Astrocyte (in vitro differentiated cells and primary cell): ENCODE measurements around the gene KLK1. TPM values are rescaled to one million over a fixed set of nuclear protein-coding genes. Genes with fewer than 3 reads are reported as not detected.

Experiments used
- DNase-seq: peaks from one replicate; pipeline ENCODE4 v3.0.0-alpha.2; 2010; ENCODE audit warnings: low read depth
- FAIRE-seq: peaks from 2 replicates; lab custom pipeline; 2011; peaks lifted over from hg19 to GRCh38; lab: Jason Lieb, UNC
- H2AFZ ChIP-seq: 2 replicates; pipeline ENCODE4 v1.6.0; 2012; ENCODE audit warnings: low read depth, low read length, inconsistent platforms
- H3K27ac ChIP-seq: 2 replicates; pipeline ENCODE4 v1.5.1; 2011; ENCODE audit warnings: low read depth, low read length, inconsistent platforms
- H3K27me3 ChIP-seq: 2 replicates; pipeline ENCODE4 v1.6.0; 2011; ENCODE audit warnings: low read length, inconsistent platforms; ENCODE audit not compliant: insufficient read depth
- H3K36me3 ChIP-seq: 2 replicates; pipeline ENCODE4 v1.5.1; 2011; ENCODE audit warnings: low read length, inconsistent platforms; ENCODE audit not compliant: insufficient read depth
- H3K4me1 ChIP-seq: 2 replicates; pipeline ENCODE4 v1.5.1; 2011; ENCODE audit warnings: low read length, inconsistent platforms; ENCODE audit not compliant: insufficient read depth
- H3K4me2 ChIP-seq: 2 replicates; pipeline ENCODE4 v1.6.0; 2012; ENCODE audit warnings: low read length, inconsistent platforms
- H3K4me3 ChIP-seq: 2 replicates; pipeline ENCODE4 v1.5.1; 2011; ENCODE audit warnings: low read depth, mild to moderate bottlenecking, low read length, inconsistent platforms; ENCODE audit not compliant: insufficient read depth
- H3K79me2 ChIP-seq: 2 replicates; pipeline ENCODE4 v1.6.0; 2012; ENCODE audit warnings: mild to moderate bottlenecking, low read length, inconsistent platforms; ENCODE audit not compliant: insufficient read depth
- H3K9ac ChIP-seq: 2 replicates; pipeline ENCODE4 v1.6.0; 2012; ENCODE audit warnings: mild to moderate bottlenecking, low read length, inconsistent platforms
- H3K9me3 ChIP-seq: 2 replicates; pipeline ENCODE4 v1.5.1; 2012; ENCODE audit warnings: low read depth, mild to moderate bottlenecking, low read length, inconsistent platforms; ENCODE audit not compliant: insufficient read depth
- H4K20me1 ChIP-seq: 2 replicates; pipeline ENCODE4 v1.6.0; 2012; ENCODE audit warnings: low read length, inconsistent platforms; ENCODE audit not compliant: insufficient read depth
- H3K27ac Mint-ChIP-seq: one replicate; pipeline ENCODE4 v1.8.0; 2021; ENCODE audit warnings: mild to moderate bottlenecking, mixed read lengths; ENCODE audit not compliant: unreplicated experiment
- H3K27me3 Mint-ChIP-seq: one replicate; pipeline ENCODE4 v1.8.0; 2021; ENCODE audit warnings: low read depth, mixed read lengths; ENCODE audit not compliant: unreplicated experiment
- H3K36me3 Mint-ChIP-seq: one replicate; pipeline ENCODE4 v1.8.0; 2021; ENCODE audit warnings: low read depth, mixed read lengths; ENCODE audit not compliant: unreplicated experiment
- H3K4me1 Mint-ChIP-seq: one replicate; pipeline ENCODE4 v1.8.0; 2021; ENCODE audit warnings: low read depth, mixed read lengths; ENCODE audit not compliant: unreplicated experiment
- H3K4me3 Mint-ChIP-seq: one replicate; pipeline ENCODE4 v1.8.0; 2021; ENCODE audit warnings: mild to moderate bottlenecking, moderate library complexity, mixed read lengths; ENCODE audit not compliant: unreplicated experiment
- H3K9me3 Mint-ChIP-seq: one replicate; pipeline ENCODE4 v1.8.0; 2021; ENCODE audit warnings: mild to moderate bottlenecking, mixed read lengths; ENCODE audit not compliant: unreplicated experiment
- EZH2 ChIP-seq: IDR thresholded peaks from 2 replicates; pipeline ENCODE4 v1.6.1; 2012; ENCODE audit warnings: mild to moderate bottlenecking, low read length, inconsistent platforms; ENCODE audit not compliant: insufficient read depth
- total RNA-seq: library from RNA; stranded (reverse); gene quantifications from 2 replicates; pipeline ENCODE4 v1.2.1, GENCODE V29; 2021
- TF ChIP-seq, protein P1 (sequence below): IDR thresholded peaks from 2 replicates; pipeline ENCODE4 v1.5.1; 2011; ENCODE audit warnings: low read depth, mild to moderate bottlenecking, inconsistent platforms, low read length, moderate library complexity; ENCODE audit not compliant: insufficient read depth

KLK1 gene
- total RNA-seq, 1 donor from 2014 or later: not detected

DNA sequence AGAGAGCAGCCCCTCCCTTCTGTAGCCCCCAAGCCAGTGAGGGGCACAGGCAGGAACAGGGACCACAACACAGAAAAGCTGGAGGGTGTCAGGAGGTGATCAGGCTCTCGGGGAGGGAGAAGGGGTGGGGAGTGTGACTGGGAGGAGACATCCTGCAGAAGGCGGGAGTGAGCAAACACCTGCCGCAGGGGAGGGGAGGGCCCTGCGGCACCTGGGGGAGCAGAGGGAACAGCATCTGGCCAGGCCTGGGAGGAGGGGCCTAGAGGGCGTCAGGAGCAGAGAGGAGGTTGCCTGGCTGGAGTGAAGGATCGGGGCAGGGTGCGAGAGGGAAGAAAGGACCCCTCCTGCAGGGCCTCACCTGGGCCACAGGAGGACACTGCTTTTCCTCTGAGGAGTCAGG, 35.3 kb upstream of the KLK1 start:
- H2AFZ ChIP-seq: no peak overlapping the region
- H3K27ac ChIP-seq: no peak overlapping the region

DNA sequence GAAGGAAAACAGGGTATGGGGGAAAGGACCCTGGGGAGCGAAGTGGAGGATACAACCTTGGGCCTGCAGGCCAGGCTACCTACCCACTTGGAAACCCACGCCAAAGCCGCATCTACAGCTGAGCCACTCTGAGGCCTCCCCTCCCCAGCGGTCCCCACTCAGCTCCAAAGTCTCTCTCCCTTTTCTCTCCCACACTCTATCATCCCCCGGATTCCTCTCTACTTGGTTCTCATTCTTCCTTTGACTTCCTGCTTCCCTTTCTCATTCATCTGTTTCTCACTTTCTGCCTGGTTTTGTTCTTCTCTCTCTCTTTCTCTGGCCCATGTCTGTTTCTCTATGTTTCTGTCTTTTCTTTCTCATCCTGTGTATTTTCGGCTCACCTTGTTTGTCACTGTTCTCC, 33.8 kb upstream of the KLK1 start:
- DNase-seq (no peak), FAIRE-seq (no peak)
- H3K4me3 ChIP-seq: no peak overlapping the region
- Mint-ChIP-seq H3K36me3 (no peaks in the 10 kb centered on the region), H3K9me3 (peaks cover 10% of the 10 kb centered on the region), H3K27ac (no peak overlapping the region), H3K27me3 (peaks cover 6% of the 10 kb centered on the region), H3K4me1 (no peaks in the 10 kb centered on the region), H3K4me3 (no peak overlapping the region)
- no peaks in the 10 kb centered on the region for H3K9me3 ChIP-seq
- H3K27ac ChIP-seq: no peak overlapping the region
- H3K4me1 ChIP-seq: no peaks in the 10 kb centered on the region
- no peak overlapping the region for H3K4me2 ChIP-seq
- no peak overlapping the region for H3K9ac ChIP-seq
- no peak overlapping the region for H2AFZ ChIP-seq
- TF ChIP-seq EZH2: no peak
- TF ChIP-seq, protein P1, sequence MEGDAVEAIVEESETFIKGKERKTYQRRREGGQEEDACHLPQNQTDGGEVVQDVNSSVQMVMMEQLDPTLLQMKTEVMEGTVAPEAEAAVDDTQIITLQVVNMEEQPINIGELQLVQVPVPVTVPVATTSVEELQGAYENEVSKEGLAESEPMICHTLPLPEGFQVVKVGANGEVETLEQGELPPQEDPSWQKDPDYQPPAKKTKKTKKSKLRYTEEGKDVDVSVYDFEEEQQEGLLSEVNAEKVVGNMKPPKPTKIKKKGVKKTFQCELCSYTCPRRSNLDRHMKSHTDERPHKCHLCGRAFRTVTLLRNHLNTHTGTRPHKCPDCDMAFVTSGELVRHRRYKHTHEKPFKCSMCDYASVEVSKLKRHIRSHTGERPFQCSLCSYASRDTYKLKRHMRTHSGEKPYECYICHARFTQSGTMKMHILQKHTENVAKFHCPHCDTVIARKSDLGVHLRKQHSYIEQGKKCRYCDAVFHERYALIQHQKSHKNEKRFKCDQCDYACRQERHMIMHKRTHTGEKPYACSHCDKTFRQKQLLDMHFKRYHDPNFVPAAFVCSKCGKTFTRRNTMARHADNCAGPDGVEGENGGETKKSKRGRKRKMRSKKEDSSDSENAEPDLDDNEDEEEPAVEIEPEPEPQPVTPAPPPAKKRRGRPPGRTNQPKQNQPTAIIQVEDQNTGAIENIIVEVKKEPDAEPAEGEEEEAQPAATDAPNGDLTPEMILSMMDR: no peak
- H3K36me3 ChIP-seq: no peaks in the 10 kb centered on the region
- H4K20me1 ChIP-seq: no peaks in the 10 kb centered on the region
- H3K27me3 ChIP-seq: no peaks in the 10 kb centered on the region
- no peaks in the 10 kb centered on the region for H3K79me2 ChIP-seq

More for the DNA sequence above, 35.3 kb upstream of the KLK1 start:
- H3K27me3 ChIP-seq: no peaks in the 10 kb centered on the region
- Mint-ChIP-seq H3K27ac (no peak overlapping the region), H3K4me1 (no peaks in the 10 kb centered on the region), H3K4me3 (no peak overlapping the region), H3K36me3 (no peaks in the 10 kb centered on the region), H3K27me3 (peaks cover 5% of the 10 kb centered on the region), H3K9me3 (peaks cover 7% of the 10 kb centered on the region)
- no peak overlapping the region for H3K9ac ChIP-seq
- H4K20me1 ChIP-seq: no peaks in the 10 kb centered on the region
- H3K9me3 ChIP-seq: no peaks in the 10 kb centered on the region
- no peak overlapping the region for H3K4me3 ChIP-seq
- FAIRE-seq: no peak
- H3K4me1 ChIP-seq: no peaks in the 10 kb centered on the region
- no peaks in the 10 kb centered on the region for H3K79me2 ChIP-seq
- TF ChIP-seq, protein P1: no peak
- TF ChIP-seq EZH2: no peak
- H3K4me2 ChIP-seq: no peak overlapping the region
- H3K36me3 ChIP-seq: no peaks in the 10 kb centered on the region
- DNase-seq: no peak

DNA sequence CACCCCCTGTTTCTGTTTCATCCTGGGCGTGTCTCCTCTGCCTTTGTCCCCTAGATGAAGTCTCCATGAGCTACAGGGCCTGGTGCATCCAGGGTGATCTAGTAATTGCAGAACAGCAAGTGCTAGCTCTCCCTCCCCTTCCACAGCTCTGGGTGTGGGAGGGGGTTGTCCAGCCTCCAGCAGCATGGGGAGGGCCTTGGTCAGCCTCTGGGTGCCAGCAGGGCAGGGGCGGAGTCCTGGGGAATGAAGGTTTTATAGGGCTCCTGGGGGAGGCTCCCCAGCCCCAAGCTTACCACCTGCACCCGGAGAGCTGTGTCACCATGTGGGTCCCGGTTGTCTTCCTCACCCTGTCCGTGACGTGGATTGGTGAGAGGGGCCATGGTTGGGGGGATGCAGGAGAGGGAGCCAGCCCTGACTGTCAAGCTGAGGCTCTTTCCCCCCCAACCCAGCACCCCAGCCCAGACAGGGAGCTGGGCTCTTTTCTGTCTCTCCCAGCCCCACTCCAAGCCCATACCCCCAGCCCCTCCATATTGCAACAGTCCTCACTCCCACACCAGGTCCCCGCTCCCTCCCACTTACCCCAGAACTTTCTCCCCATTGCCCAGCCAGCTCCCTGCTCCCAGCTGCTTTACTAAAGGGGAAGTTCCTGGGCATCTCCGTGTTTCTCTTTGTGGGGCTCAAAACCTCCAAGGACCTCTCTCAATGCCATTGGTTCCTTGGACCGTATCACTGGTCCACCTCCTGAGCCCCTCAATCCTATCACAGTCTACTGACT, 31.2 kb upstream of the KLK1 start, which contains the start of gene KLK3:
Gene KLK3 (plus strand): TSS at position 280 of the 775 bp plus-strand sequence. CDS start 41 bp downstream, at position 321.
- no peaks in the 10 kb centered on the region for H3K4me1 ChIP-seq
- H3K4me3 ChIP-seq: no peak within 1 kb of the TSS
- Mint-ChIP-seq H3K27me3 (peaks cover 11% of the 10 kb centered on the region), H3K4me1 (no peaks in the 10 kb centered on the region), H3K9me3 (peaks cover 8% of the 10 kb centered on the region), H3K4me3 (no peak within 1 kb of the TSS), H3K27ac (peak within 1 kb of the TSS; percentile 22), H3K36me3 (no peaks in the 10 kb centered on the region)
- no peaks in the 10 kb centered on the region for H3K79me2 ChIP-seq
- H3K9me3 ChIP-seq: no peaks in the 10 kb centered on the region
- H3K27me3 ChIP-seq: no peaks in the 10 kb centered on the region
- no peak within 1 kb of the TSS for H3K9ac ChIP-seq
- no peak within 1 kb of the TSS for H3K4me2 ChIP-seq
- no peaks in the 10 kb centered on the region for H3K36me3 ChIP-seq
- no peak within 1 kb of the TSS for H3K27ac ChIP-seq
- no peaks in the 10 kb centered on the region for H4K20me1 ChIP-seq
- no peak within 1 kb of the TSS for H2AFZ ChIP-seq
- no peak for DNase-seq
- TF ChIP-seq, protein P1: no peak
- TF ChIP-seq EZH2: no peak
- FAIRE-seq: no peak
